WI38 (cell line): Measurements from ENCODE around the gene CPSF6.
"Not testable (repeated sequence)": the region's sequence is repeated elsewhere in the genome, so short reads cannot be mapped to it uniquely, and the experiment has no call there.

Experiments used
- H3K4me3 ChIP-seq: 2 replicates; pipeline ENCODE4 v1.5.1; 2011; ENCODE audit warnings: low read depth, mild to moderate bottlenecking, control low read depth, low read length
- CTCF ChIP-seq: IDR thresholded peaks from 2 replicates; pipeline ENCODE4 v1.5.1; 2012; ENCODE audit warnings: low read depth, mild to moderate bottlenecking, control low read depth, low read length

Gene CPSF6

GRCh38 chr12:69239352-69239921 lies at the start of gene CPSF6:
Gene CPSF6, plus strand, starts transcription at chr12:69239569. Its CDS starts 78 bp downstream, at chr12:69239647.
- no peak for TF ChIP-seq CTCF
- H3K4me3 ChIP-seq: peak within 1 kb of the TSS; percentile 75

- no peak for TF ChIP-seq CTCF
Observed at GRCh38 chr12:69196302-69197288, 42.8 kb upstream of the CPSF6 start.

GRCh38 chr12:69199976-69200375 lies 39.4 kb upstream of the CPSF6 start:
- H3K4me3 ChIP-seq: not testable (repeated sequence)

More at GRCh38 chr12:69196302-69197288, 42.8 kb upstream of the CPSF6 start:
- no peak overlapping the region for H3K4me3 ChIP-seq

- no peak overlapping the region for H3K4me3 ChIP-seq
- TF ChIP-seq CTCF: no peak
Observed at GRCh38 chr12:69204191-69204590, 35.2 kb upstream of the CPSF6 start.

GRCh38 chr12:69210661-69211060 lies 28.7 kb upstream of the CPSF6 start:
- TF ChIP-seq CTCF: no peak
- H3K4me3 ChIP-seq: no peak overlapping the region

- no peak overlapping the region for H3K4me3 ChIP-seq
- TF ChIP-seq CTCF: no peak
Observed at GRCh38 chr12:69211160-69211559, 28.2 kb upstream of the CPSF6 start.

- H3K4me3 ChIP-seq: no peak overlapping the region
- TF ChIP-seq CTCF: no peak
Observed at GRCh38 chr12:69214169-69214568, 25.2 kb upstream of the CPSF6 start.
